GM19395 (cell line): ENCODE measurements around the gene GTF2A1.
"Not testable (repeated sequence)": the region's sequence is repeated elsewhere in the genome, so short reads cannot be mapped to it uniquely, and the experiment has no call there.

ENCODE experiments used
- ATAC-seq: cut with Tn5 transposase; IDR thresholded peaks from one replicate; pipeline ENCODE4 v1.9.1; 2021; ENCODE audit warnings: mild to moderate bottlenecking, moderate library complexity; ENCODE audit not compliant: unreplicated experiment

Gene GTF2A1

GRCh38 chr14:81220830-81221578, at the start of gene GTF2A1:
Gene GTF2A1 (minus strand): TSS chr14:81220959. CDS start chr14:81220518, 441 bp downstream.
- peak; percentile 79 for ATAC-seq

- no peak for ATAC-seq
These were observed 49.2 kb upstream of the GTF2A1 start for GRCh38 chr14:81269979-81270375.

GRCh38 chr14:81269100-81269978, 48.6 kb upstream of the GTF2A1 start:
- ATAC-seq: peak; percentile 83

GRCh38 chr14:81268016-81268416, 47.3 kb upstream of the GTF2A1 start:
- ATAC-seq: no peak

GRCh38 chr14:81265636-81266169, 44.9 kb upstream of the GTF2A1 start:
- ATAC-seq: no peak

GRCh38 chr14:81264671-81265070, 43.9 kb upstream of the GTF2A1 start:
- no peak for ATAC-seq

GRCh38 chr14:81263777-81264410, 43.1 kb upstream of the GTF2A1 start:
- no peak for ATAC-seq

- no peak for ATAC-seq
These were observed 40.4 kb upstream of the GTF2A1 start for GRCh38 chr14:81261176-81261575.

GRCh38 chr14:81260732-81261131, 40.0 kb upstream of the GTF2A1 start:
- no peak for ATAC-seq

GRCh38 chr14:81256289-81256960, 35.7 kb upstream of the GTF2A1 start:
- peak; percentile 77 for ATAC-seq

- ATAC-seq: no peak
These were observed 31.5 kb upstream of the GTF2A1 start for GRCh38 chr14:81252278-81252677.

- no peak for ATAC-seq
These were observed 26.6 kb upstream of the GTF2A1 start for GRCh38 chr14:81247271-81247766.

- ATAC-seq: no peak
These were observed 25.9 kb upstream of the GTF2A1 start for GRCh38 chr14:81246461-81247270.

- ATAC-seq: no peak
These were observed 25.0 kb upstream of the GTF2A1 start for GRCh38 chr14:81245771-81246170.

- not testable (repeated sequence) for ATAC-seq
These were observed 23.7 kb upstream of the GTF2A1 start for GRCh38 chr14:81244431-81244830.

GRCh38 chr14:81243499-81243898, 22.7 kb upstream of the GTF2A1 start:
- no peak for ATAC-seq

GRCh38 chr14:81236849-81237248, 16.1 kb upstream of the GTF2A1 start:
- not testable (repeated sequence) for ATAC-seq

GRCh38 chr14:81236138-81236537, 15.4 kb upstream of the GTF2A1 start:
- ATAC-seq: no peak

GRCh38 chr14:81235096-81235495, 14.3 kb upstream of the GTF2A1 start:
- ATAC-seq: peak; percentile 76

GRCh38 chr14:81234278-81234677, 13.5 kb upstream of the GTF2A1 start:
- no peak for ATAC-seq
